ENCODE measurements around the gene ISM1.

Gene ISM1

DNA sequence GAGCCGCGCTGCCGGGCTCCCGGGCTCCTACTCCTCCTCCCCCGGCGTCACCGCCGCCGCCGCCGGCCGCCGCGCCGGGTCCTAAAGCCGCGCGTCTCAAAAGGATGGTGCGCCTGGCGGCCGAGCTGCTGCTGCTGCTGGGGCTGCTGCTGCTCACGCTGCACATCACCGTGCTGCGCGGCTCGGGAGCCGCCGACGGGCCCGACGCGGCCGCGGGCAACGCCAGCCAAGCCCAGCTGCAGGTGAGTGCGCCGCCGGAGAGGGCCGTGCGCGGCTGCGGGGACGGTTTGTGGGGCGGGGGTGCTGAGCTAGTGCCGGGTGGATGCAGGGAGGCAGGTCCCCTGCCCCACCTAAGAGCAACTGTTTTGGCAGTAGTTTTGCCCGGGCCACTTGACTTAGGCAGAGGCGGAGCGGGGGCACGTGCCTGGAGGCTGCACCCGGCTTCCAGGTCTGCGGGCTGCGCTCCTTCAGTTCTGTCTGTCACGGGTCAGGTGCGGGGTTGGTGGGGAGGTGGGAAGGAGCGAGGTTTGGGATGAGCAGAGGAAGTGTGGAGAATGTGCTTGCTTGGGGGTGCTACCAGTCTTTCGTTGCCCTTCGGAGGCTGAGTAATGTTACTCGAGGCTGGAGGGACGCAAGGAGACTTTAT lies 722 bp downstream of the ISM1 start:
- peak overlapping the region; percentile 20 for H3K4me3 ChIP-seq (ENCODE audit: low read depth, low read length)
- peak; percentile 37 for DNase-seq
- H3K27me3 ChIP-seq (replicated peaks), result peaks cover 48% of the 10 kb centered on the region
- peak; percentile 16 for TF ChIP-seq CTCF (IDR thresholded peaks at IDR 0.05; ENCODE audit: low read depth, low read length, missing control alignments)
- no peak overlapping the region for H3K27ac ChIP-seq
- in situ Hi-C loops (cut with HindIII; ENCODE audit: low pct_ligation_motif_present, low sequenced_read_pairs), result no loop called here
- no peaks in the 10 kb centered on the region for H3K36me3 ChIP-seq (replicated peaks)

- Histone ChIP-seq H3K4me3 (ENCODE audit: low read depth, low read length) (no peak overlapping the region), H3K27me3 (replicated peaks) (peaks cover 48% of the 10 kb centered on the region), H3K27ac (no peak overlapping the region), H3K36me3 (replicated peaks) (no peaks in the 10 kb centered on the region)
- in situ Hi-C loops (cut with HindIII; ENCODE audit: low pct_ligation_motif_present, low sequenced_read_pairs), result no loop called here
- TF ChIP-seq CTCF (IDR thresholded peaks at IDR 0.05; ENCODE audit: low read depth, low read length, missing control alignments), result no peak
- no peak for DNase-seq
These were observed 1.2 kb downstream of the ISM1 start for GRCh38 chr20:13222319-13222716.

- Histone ChIP-seq H3K36me3 (replicated peaks) (no peaks in the 10 kb centered on the region), H3K27me3 (replicated peaks) (peaks cover 40% of the 10 kb centered on the region), H3K4me3 (ENCODE audit: low read depth, low read length) (no peak overlapping the region), H3K27ac (no peak overlapping the region)
- no peak for DNase-seq
- in situ Hi-C loops (cut with HindIII; ENCODE audit: low pct_ligation_motif_present, low sequenced_read_pairs), result no loop called here
- TF ChIP-seq CTCF (IDR thresholded peaks at IDR 0.05; ENCODE audit: low read depth, low read length, missing control alignments), result no peak
These were observed 2.9 kb downstream of the ISM1 start for GRCh38 chr20:13223736-13224520.

- in situ Hi-C loops (cut with HindIII; ENCODE audit: low pct_ligation_motif_present, low sequenced_read_pairs), result no loop called here
- no peaks in the 10 kb centered on the region for H3K36me3 ChIP-seq (replicated peaks)
- DNase-seq, result no peak
- H3K27me3 ChIP-seq (replicated peaks), result peaks cover 16% of the 10 kb centered on the region
- no peak for TF ChIP-seq CTCF (IDR thresholded peaks at IDR 0.05; ENCODE audit: low read depth, low read length, missing control alignments)
- no peak overlapping the region for H3K27ac ChIP-seq
- H3K4me3 ChIP-seq (ENCODE audit: low read depth, low read length), result no peak overlapping the region
These were observed 5.3 kb downstream of the ISM1 start for GRCh38 chr20:13226367-13226766.

GRCh38 chr20:13228771-13229170 lies 7.7 kb downstream of the ISM1 start:
- Histone ChIP-seq H3K27ac (no peak overlapping the region), H3K36me3 (replicated peaks) (no peaks in the 10 kb centered on the region), H3K27me3 (replicated peaks) (peaks cover 4% of the 10 kb centered on the region), H3K4me3 (ENCODE audit: low read depth, low read length) (no peak overlapping the region)
- DNase-seq, result no peak
- in situ Hi-C loops (cut with HindIII; ENCODE audit: low pct_ligation_motif_present, low sequenced_read_pairs), result no loop called here
- TF ChIP-seq CTCF (IDR thresholded peaks at IDR 0.05; ENCODE audit: low read depth, low read length, missing control alignments), result no peak

Data from brain microvascular endothelial cell (primary cell).